Keratinocyte (primary cell): Measurements from ENCODE around the gene HEPH.

Experiments
- EZH2 ChIP-seq: IDR thresholded peaks from one replicate; pipeline ENCODE4 v1.6.1; 2012; ENCODE audit warnings: inconsistent platforms, mild to moderate bottlenecking, low read length, moderate library complexity
- TF ChIP-seq, protein P1 (sequence below), 3 experiments: IDR thresholded peaks in 1 of 3; conservative IDR thresholded peaks in 1 of 3; optimal IDR thresholded peaks in 1 of 3; 2 replicates in 2 of 3; 3 replicates in 1 of 3; pipeline versions ENCODE3 to v1.5.1; 2011; ENCODE audit warnings: low read length in 3 of 3, mild to moderate bottlenecking in 3 of 3, moderate library complexity in 2 of 3, control low read depth in 1 of 3, inconsistent platforms in 1 of 3; ENCODE audit not compliant: insufficient read depth in 2 of 3; ENCODE audit errors: extremely low read depth in 1 of 3

DNA sequence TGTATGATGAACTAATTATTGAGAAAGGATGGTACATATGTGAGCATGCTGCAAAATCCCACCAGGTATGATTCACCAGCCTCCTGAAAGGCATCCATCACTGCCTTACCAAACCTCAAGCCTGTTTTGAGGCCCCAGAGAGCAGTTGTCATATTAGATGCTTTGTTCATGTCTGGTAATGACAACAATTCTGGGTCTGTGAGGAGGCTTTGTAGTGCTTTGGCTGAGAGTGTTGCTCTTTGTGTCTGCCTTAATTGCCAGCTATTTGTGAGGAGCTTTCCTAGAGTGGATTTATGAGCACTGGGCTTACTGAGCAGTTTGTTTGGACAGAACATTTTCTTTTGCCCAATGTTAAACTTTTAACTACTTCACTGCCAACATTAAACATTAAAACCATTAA lies 69.2 kb downstream of the HEPH start:
- TF ChIP-seq, protein P1, sequence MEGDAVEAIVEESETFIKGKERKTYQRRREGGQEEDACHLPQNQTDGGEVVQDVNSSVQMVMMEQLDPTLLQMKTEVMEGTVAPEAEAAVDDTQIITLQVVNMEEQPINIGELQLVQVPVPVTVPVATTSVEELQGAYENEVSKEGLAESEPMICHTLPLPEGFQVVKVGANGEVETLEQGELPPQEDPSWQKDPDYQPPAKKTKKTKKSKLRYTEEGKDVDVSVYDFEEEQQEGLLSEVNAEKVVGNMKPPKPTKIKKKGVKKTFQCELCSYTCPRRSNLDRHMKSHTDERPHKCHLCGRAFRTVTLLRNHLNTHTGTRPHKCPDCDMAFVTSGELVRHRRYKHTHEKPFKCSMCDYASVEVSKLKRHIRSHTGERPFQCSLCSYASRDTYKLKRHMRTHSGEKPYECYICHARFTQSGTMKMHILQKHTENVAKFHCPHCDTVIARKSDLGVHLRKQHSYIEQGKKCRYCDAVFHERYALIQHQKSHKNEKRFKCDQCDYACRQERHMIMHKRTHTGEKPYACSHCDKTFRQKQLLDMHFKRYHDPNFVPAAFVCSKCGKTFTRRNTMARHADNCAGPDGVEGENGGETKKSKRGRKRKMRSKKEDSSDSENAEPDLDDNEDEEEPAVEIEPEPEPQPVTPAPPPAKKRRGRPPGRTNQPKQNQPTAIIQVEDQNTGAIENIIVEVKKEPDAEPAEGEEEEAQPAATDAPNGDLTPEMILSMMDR (optimal IDR thresholded peaks at IDR 0.05 in 1 of 3, IDR thresholded peaks at IDR 0.05 in 1 of 3, conservative IDR thresholded peaks at IDR 0.05 in 1 of 3; ENCODE audit: extremely low read depth in 1 of 3, insufficient read depth in 2 of 3, low read length in 3 of 3): no peak
- TF ChIP-seq EZH2: no peak
